H9 (cell line): Measurements from ENCODE around the gene CDKN2AIPNL. TPM values are rescaled to one million over a fixed set of nuclear protein-coding genes. Genes with fewer than 3 reads are reported as not detected.

Experiments
- DNase-seq: peaks from one replicate; pipeline ENCODE4 v3.0.0-alpha.2; 2017
- H2AFZ ChIP-seq: one replicate; pipeline ENCODE4 v1.6.1; 2013; ENCODE audit warnings: mild to moderate bottlenecking, low read length, control low read depth, moderate library complexity
- H2AK5ac ChIP-seq: 2 replicates; pipeline ENCODE4 v1.6.1; 2013; ENCODE audit warnings: low read length, control low read depth, mixed read lengths; ENCODE audit not compliant: insufficient read length
- H2BK120ac ChIP-seq: one replicate; pipeline ENCODE4 v1.6.1; 2013; ENCODE audit warnings: low read depth, mild to moderate bottlenecking, low read length, control low read depth, inconsistent platforms; ENCODE audit not compliant: poor library complexity, severe bottlenecking
- H2BK12ac ChIP-seq: 2 replicates; pipeline ENCODE4 v1.6.1; 2013; ENCODE audit warnings: low read length, control low read depth, mixed read lengths, low read depth; ENCODE audit not compliant: insufficient read length
- H2BK15ac ChIP-seq: 2 replicates; pipeline ENCODE4 v1.6.1; 2013; ENCODE audit warnings: low read depth, low read length, control low read depth
- H2BK20ac ChIP-seq: one replicate; pipeline ENCODE4 v1.6.1; 2013; ENCODE audit warnings: low read depth, mild to moderate bottlenecking, low read length, control low read depth, inconsistent platforms; ENCODE audit not compliant: poor library complexity, severe bottlenecking
- H2BK5ac ChIP-seq: 2 replicates; pipeline ENCODE4 v1.6.1; 2013; ENCODE audit warnings: low read length, control low read depth, mixed read lengths; ENCODE audit not compliant: insufficient read length
- H3K14ac ChIP-seq: 2 replicates; pipeline ENCODE4 v1.6.1; 2013; ENCODE audit warnings: low read length, control low read depth; ENCODE audit not compliant: insufficient read depth
- H3K18ac ChIP-seq: 2 replicates; pipeline ENCODE4 v1.6.1; 2013; ENCODE audit warnings: low read depth, mild to moderate bottlenecking, mixed read lengths, low read length, control low read depth; ENCODE audit not compliant: insufficient read length
- H3K23ac ChIP-seq: 2 replicates; pipeline ENCODE4 v1.6.1; 2013; ENCODE audit warnings: low read length, control low read depth, mixed read lengths, low read depth; ENCODE audit not compliant: insufficient read length
- H3K23me2 ChIP-seq: 2 replicates; pipeline ENCODE4 v1.6.1; 2013; ENCODE audit warnings: low read depth, mild to moderate bottlenecking, mixed read lengths, low read length, control low read depth; ENCODE audit not compliant: insufficient read length, poor library complexity, severe bottlenecking
- H3K27ac ChIP-seq: 2 replicates; pipeline ENCODE4 v1.5.1; 2013; ENCODE audit warnings: low read length, control low read depth, mixed read lengths, low read depth; ENCODE audit not compliant: insufficient read length
- H3K27me3 ChIP-seq: 2 replicates; pipeline ENCODE4 v1.6.1; 2013; ENCODE audit warnings: low read length, control low read depth, inconsistent platforms; ENCODE audit not compliant: insufficient read depth
- H3K4ac ChIP-seq: 2 replicates; pipeline ENCODE4 v1.6.1; 2013; ENCODE audit warnings: low read depth, mild to moderate bottlenecking, control low read depth, inconsistent platforms, low read length, moderate library complexity
- H3K4me1 ChIP-seq: 2 replicates; pipeline ENCODE4 v1.6.1; 2013; ENCODE audit warnings: low read length, control low read depth, inconsistent platforms; ENCODE audit not compliant: insufficient read depth
- H3K4me2 ChIP-seq: 2 replicates; pipeline ENCODE4 v1.6.1; 2013; ENCODE audit warnings: low read length, control low read depth, mixed read lengths; ENCODE audit not compliant: insufficient read length, insufficient read depth
- H3K56ac ChIP-seq: 2 replicates; pipeline ENCODE4 v1.6.1; 2013; ENCODE audit warnings: low read depth, mild to moderate bottlenecking, mixed read lengths, low read length, control low read depth; ENCODE audit not compliant: insufficient read length
- H3K79me1 ChIP-seq: 2 replicates; pipeline ENCODE4 v1.6.1; 2013; ENCODE audit warnings: low read depth, mild to moderate bottlenecking, moderate library complexity, low read length, control low read depth, inconsistent platforms; ENCODE audit not compliant: insufficient read depth, poor library complexity, severe bottlenecking
- H3K79me2 ChIP-seq: 2 replicates; pipeline ENCODE4 v1.6.1; 2013; ENCODE audit warnings: low read length, control low read depth, inconsistent platforms; ENCODE audit not compliant: insufficient read depth
- H3K9ac ChIP-seq: 2 replicates; pipeline ENCODE4 v1.6.1; 2013; ENCODE audit warnings: low read length, control low read depth, mixed read lengths; ENCODE audit not compliant: insufficient read length; ENCODE audit errors: extremely low read depth
- H3K9me3 ChIP-seq: one replicate; pipeline ENCODE4 v1.6.1; 2013; ENCODE audit warnings: low read depth, low read length, inconsistent platforms; ENCODE audit not compliant: control insufficient read depth
- H3T11ph ChIP-seq: one replicate; pipeline ENCODE4 v1.6.1; 2013; ENCODE audit warnings: mild to moderate bottlenecking, low read length, control low read depth, inconsistent platforms
- H4K20me1 ChIP-seq: one replicate; pipeline ENCODE4 v1.6.1; 2013; ENCODE audit not compliant: control insufficient read depth, insufficient read length, insufficient read depth
- H4K5ac ChIP-seq: 2 replicates; pipeline ENCODE4 v1.6.1; 2013; ENCODE audit warnings: low read depth, mild to moderate bottlenecking, mixed read lengths, low read length, control low read depth; ENCODE audit not compliant: insufficient read length
- H4K8ac ChIP-seq: replicated peaks from 2 replicates; pipeline ENCODE4 v1.6.1; 2013; ENCODE audit warnings: low read length, control low read depth, mixed read lengths, low read depth; ENCODE audit not compliant: insufficient read length
- H4K91ac ChIP-seq: 2 replicates; pipeline ENCODE4 v1.6.1; 2013; ENCODE audit warnings: low read depth, mild to moderate bottlenecking, moderate library complexity, mixed read lengths, low read length, control low read depth; ENCODE audit not compliant: insufficient read length
- H3K27ac Mint-ChIP-seq, 3 experiments: 2 replicates in 2 of 3; 3 replicates in 1 of 3; pipeline ENCODE4 v1.8.0; 2020 to 2021; ENCODE audit warnings: mixed read lengths in 3 of 3, mild to moderate bottlenecking in 1 of 3, moderate library complexity in 1 of 3
- H3K27me3 Mint-ChIP-seq: 2 replicates; pipeline ENCODE4 v1.8.0; 2021; ENCODE audit warnings: low read depth, mild to moderate bottlenecking, moderate library complexity, mixed read lengths
- H3K36me3 Mint-ChIP-seq, 3 experiments: 2 replicates in 2 of 3; 3 replicates in 1 of 3; pipeline ENCODE4 v1.8.0; 2020 to 2021; ENCODE audit warnings: low read depth in 3 of 3, mixed read lengths in 3 of 3; ENCODE audit not compliant: insufficient read depth in 1 of 3
- H3K4me1 Mint-ChIP-seq, 2 experiments: 2 replicates each; pipeline ENCODE4 v1.8.0; 2020; ENCODE audit warnings: mixed read lengths in 2 of 2
- H3K4me3 Mint-ChIP-seq, 2 experiments: 2 replicates in 1 of 2; 3 replicates in 1 of 2; pipeline ENCODE4 v1.8.0; 2020 to 2021; ENCODE audit warnings: mild to moderate bottlenecking in 2 of 2, mixed read lengths in 2 of 2, moderate library complexity in 1 of 2
- H3K9me3 Mint-ChIP-seq, 2 experiments: 2 replicates in 1 of 2; 3 replicates in 1 of 2; pipeline ENCODE4 v1.8.0; 2020; ENCODE audit warnings: mild to moderate bottlenecking in 2 of 2, mixed read lengths in 2 of 2, moderate library complexity in 1 of 2
- CTCF ChIP-seq: fragments of 200-600 bp; sonication (generic); conservative IDR thresholded peaks from 3 replicates; pipeline ENCODE4 v1.8.0; 2021; ENCODE audit warnings: antibody characterized with exemption, mild to moderate bottlenecking
- WGBS: extraction: QIAGEN DNeasy Blood & Tissue Kit; methylation state at CpG from one replicate; pipeline ENCODE4 v1.1.7; 2013; ENCODE audit warnings: missing lambda C conversion rate, low lambda C conversion rate, mixed read lengths; ENCODE audit not compliant: insufficient read length; ENCODE audit errors: extremely low coverage; 5-methylcytosine and 5-hydroxymethylcytosine counted together
- total RNA-seq: library from RNA; stranded (reverse); gene quantifications from 2 replicates; pipeline ENCODE4 v1.2.1, GENCODE V29; 2021

The CDKN2AIPNL gene
- total RNA-seq, 1 experiment from 2014 or later = 60.0 TPM

DNA sequence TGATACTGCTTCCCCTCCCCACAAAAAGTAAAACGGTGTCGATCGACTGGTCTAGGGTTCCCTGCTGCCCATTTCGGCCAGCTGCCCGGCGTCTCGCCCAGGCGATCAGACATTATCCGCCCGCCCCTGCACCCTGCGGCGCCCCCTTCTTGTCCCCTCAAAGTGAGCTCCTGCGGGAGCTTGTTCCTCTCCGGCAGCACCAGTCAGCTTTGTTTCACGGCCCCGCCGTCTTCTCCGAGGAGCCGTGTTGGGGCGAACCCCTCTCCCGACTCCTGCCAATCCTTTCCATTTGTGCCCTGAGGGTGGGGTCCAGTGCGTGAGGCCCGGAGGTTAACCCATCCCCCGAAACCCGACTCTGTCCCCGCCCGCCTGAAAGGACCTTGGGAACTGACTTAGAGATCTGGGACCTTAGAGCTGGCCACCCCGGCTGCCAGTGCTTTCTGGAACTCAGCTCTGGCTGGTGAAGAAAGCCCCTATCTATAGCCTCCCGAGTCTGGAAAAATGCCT, 39.8 kb downstream of the CDKN2AIPNL start:
- Mint-ChIP-seq H3K36me3 (peaks cover 14 to 42% (median 29%) of the 10 kb centered on the region in 3 experiments), H3K27ac (peak overlapping the region; percentile 99 to 100 (median 100)), H3K27me3 (no peaks in the 10 kb centered on the region), H3K4me1 (peaks cover 16 to 28% of the 10 kb centered on the region in 2 experiments), H3K4me3 (peak overlapping the region; percentile 95 to 98), H3K9me3 (peaks cover 4 to 9% of the 10 kb centered on the region in 2 experiments)
- Histone ChIP-seq H2BK120ac (peak overlapping the region; percentile 40), H3K56ac (peak overlapping the region; percentile 96), H3K79me1 (no peaks in the 10 kb centered on the region), H3K27me3 (no peaks in the 10 kb centered on the region), H2BK12ac (peak overlapping the region; percentile 41), H3K27ac (peak overlapping the region; percentile 97), H3K4me1 (no peaks in the 10 kb centered on the region), H3K23ac (no peak overlapping the region), H3K9me3 (no peaks in the 10 kb centered on the region), H2AK5ac (no peak overlapping the region), H4K91ac (peak overlapping the region; percentile 91), H4K8ac (peak overlapping the region; percentile 21), H2BK5ac (peak overlapping the region; percentile 9), H2AFZ (no peak overlapping the region), H3K14ac (peak overlapping the region; percentile 98), H2BK20ac (no peak overlapping the region), H3K4ac (no peak overlapping the region; the same call in 1 of the 2 replicates), H4K20me1 (no peaks in the 10 kb centered on the region), H4K5ac (peak overlapping the region; percentile 19), H3K23me2 (peaks cover 3% of the 10 kb centered on the region), H3K9ac (peak overlapping the region; percentile 95), H2BK15ac (no peak overlapping the region; the same call in 1 of the 2 replicates), H3T11ph (no peak overlapping the region), H3K18ac (peak overlapping the region; percentile 95), H3K79me2 (peaks cover 14% of the 10 kb centered on the region), H3K4me2 (peak overlapping the region; percentile 77)
- no CpG with 5 or more reads among the region's 29 CpGs for WGBS
- no peak for TF ChIP-seq CTCF
- DNase-seq = peak; percentile 77
